GM19025 (cell line): ENCODE measurements around the gene DNAL1.
"Not testable (repeated sequence)": the region's sequence is repeated elsewhere in the genome, so short reads cannot be mapped to it uniquely, and the experiment has no call there.

ENCODE experiments used
- ATAC-seq: cut with Tn5 transposase; IDR thresholded peaks from one replicate; pipeline ENCODE4 v1.9.1; 2021; ENCODE audit warnings: mild to moderate bottlenecking, low read depth, moderate library complexity; ENCODE audit not compliant: unreplicated experiment

DNAL1 gene

DNA sequence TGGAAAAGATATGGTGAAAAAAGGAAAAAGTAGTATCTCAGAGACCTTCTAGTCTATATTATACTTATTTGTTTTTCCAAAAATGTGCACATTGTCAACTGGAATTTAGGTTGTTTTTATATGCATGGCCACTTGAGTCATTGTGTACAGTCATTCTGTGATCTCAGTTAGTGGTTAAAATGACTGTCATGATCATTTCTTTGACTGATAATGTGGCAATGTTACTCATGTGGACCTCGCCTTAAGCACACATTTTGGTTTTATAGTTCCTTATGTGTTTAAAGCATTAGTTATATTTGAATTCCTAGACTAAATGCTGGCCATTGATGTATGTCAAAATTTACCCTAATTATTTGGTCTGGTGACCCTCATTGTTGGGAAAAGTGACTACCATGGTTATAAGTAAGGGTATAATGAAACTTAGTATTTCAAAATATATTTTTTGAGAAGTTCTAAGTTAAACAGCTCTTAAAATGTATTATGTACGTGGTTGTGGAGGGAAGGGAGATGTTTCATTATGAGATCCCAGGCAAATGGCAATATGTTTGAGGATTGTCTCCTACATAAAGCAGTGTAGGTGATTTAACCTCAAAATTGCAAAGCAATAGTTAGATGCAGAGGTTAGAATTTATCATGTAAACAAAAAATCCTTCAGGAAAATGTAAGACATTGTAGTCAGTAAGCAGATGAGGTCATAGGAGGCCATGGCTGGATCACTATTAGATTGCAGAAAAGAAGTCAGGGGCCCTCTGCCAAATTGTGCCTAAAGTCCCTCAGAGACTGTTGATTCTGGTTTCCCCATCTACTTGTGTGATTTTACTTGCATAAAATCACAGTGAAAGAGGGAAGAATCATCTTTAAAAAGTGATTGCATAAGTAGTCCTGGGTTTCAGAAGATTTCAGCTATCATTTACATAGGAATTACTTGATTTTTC lies 51.9 kb downstream of the DNAL1 start:
- ATAC-seq: peak; percentile 65

DNA sequence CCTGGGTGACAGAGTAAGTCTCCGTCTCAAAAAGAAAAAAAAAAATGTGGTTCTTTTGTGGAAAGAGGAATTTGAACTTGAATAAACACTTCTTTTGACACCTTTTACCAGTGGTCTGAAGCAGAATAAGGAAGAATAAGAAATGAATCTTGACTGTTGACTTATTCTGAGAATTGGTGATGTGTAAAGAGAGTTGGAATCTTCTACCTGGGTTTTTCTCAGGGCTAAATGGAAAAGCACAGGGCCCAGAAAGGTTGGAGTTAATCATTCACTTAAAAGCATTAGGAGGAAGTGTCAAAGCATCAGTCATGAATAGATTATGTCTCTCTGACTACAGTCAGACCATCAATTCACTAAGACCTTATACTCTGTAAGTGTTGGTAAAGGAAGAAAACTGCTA lies 55.5 kb downstream of the DNAL1 start:
- no peak for ATAC-seq

DNA sequence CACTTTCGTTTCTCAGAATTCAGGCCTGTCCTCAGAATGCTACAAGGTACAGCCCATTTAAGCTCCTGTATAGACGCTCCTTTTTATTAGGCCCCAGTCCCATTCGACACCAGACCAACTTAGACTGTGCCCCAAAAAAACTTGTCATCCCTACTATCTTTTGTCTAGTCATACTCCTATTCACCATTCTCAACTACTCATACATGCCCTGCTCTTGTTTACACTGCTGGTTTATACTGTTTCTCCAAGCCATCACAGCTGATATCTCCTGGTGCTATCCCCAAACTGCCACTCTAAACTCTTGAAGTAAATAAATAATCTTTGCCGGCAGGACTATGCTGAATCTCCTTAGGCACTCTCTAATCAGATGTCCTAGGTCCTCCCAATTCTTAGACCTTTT lies 63.3 kb downstream of the DNAL1 start:
- not testable (repeated sequence) for ATAC-seq

GRCh38 chr14:73709904-73710469 lies 65.2 kb downstream of the DNAL1 start:
- ATAC-seq: no peak

GRCh38 chr14:73710737-73711136 lies 66.0 kb downstream of the DNAL1 start:
- ATAC-seq: no peak

DNA sequence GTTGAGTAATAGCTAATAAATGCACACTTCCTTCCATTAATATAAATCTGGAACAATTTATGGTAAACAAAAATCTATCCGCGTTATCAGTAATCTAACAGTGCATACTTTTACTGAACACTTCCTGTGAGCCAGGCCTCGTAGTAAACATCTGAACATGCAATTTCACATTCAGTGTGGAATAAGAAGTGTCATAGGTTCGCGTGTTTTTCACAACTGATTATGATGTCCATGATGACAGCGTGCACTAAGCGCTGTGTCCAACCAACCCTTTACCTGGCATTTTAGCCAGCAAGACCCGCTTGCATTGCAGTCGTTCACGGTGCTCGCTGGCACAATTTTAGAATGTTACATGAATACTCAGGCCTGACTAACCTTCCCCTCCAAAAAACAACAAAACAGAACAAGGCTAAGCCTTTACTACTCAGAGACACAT lies 67.3 kb downstream of the DNAL1 start:
- ATAC-seq: no peak

GRCh38 chr14:73712540-73713180 lies 67.9 kb downstream of the DNAL1 start:
- no peak for ATAC-seq

- ATAC-seq: no peak
Measured at GRCh38 chr14:73713206-73713802, 68.5 kb downstream of the DNAL1 start.

DNA sequence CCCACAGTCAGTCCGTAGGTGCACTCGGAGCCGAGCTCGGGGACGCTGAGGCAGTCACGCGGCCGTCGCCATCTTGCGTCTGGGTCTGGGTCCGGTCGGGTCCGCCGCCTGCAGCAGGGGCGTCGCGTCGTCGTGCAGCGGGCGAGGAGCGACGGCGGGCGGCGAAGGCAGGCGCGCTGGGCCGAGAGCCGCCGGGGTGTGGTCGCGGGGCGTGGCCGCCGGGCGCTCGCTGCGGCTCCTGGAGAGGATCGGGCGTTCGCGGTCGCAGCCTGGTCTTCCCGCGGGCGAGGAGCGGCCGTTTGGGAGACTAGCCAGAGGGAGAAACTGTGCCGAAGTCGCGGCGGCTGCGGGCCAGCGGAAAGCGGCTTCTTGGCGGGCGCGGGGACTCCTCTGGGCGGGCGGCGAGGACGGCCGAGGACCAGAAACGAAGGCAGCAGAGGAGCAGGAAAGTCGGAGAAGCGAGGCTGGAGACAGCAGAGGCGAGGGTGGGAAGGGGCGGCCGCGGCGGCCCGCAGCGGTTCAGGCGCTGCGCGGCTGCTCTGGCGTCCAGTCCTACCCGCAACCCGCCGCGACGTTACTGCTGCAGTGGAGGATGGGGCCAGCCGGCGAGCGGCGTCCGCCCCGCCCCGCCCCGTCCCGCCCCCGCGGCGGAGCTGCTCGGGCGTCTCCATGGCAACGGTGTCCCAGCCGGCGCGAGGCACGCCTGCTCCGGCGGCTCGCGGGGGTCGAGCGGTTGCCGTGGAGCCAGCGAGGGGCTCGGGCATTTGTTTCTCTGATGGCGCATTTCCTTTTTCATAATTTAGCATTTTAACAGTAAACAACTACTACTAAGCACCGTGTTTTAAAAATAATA lies 69.2 kb downstream of the DNAL1 start, which contains the start of gene PNMA1:
Gene PNMA1 (minus strand): TSS at position 582 of the 853 bp plus-strand sequence. CDS start 745 bp downstream, outside the sequence.
- peak; percentile 66 for ATAC-seq

DNA sequence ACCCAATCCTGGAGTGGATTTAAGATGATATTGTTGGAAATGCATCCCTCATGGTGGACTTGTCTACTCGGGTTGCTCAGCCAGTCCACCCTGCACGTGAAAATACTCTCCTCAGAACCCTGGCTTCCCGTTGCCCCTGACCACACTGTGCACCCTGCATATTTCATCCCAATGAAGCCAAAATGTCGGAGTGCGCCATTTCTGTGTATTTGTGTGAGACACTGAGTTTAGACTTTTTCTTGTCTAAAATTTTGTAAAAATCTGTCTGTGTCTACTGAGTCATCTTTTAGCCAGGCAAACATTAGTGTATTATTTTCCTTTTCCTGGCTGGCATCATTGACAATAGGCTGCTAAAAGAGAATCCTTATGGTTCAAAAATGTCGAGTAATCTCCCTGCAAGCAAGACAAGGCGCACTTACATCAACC lies 69.9 kb downstream of the DNAL1 start:
- ATAC-seq: no peak

- no peak for ATAC-seq
Measured at GRCh38 chr14:73715707-73716106, 70.9 kb downstream of the DNAL1 start.

GRCh38 chr14:73717266-73717665 lies 72.5 kb downstream of the DNAL1 start:
- ATAC-seq: no peak

GRCh38 chr14:73717711-73718417 lies 73.1 kb downstream of the DNAL1 start:
- ATAC-seq: no peak

DNA sequence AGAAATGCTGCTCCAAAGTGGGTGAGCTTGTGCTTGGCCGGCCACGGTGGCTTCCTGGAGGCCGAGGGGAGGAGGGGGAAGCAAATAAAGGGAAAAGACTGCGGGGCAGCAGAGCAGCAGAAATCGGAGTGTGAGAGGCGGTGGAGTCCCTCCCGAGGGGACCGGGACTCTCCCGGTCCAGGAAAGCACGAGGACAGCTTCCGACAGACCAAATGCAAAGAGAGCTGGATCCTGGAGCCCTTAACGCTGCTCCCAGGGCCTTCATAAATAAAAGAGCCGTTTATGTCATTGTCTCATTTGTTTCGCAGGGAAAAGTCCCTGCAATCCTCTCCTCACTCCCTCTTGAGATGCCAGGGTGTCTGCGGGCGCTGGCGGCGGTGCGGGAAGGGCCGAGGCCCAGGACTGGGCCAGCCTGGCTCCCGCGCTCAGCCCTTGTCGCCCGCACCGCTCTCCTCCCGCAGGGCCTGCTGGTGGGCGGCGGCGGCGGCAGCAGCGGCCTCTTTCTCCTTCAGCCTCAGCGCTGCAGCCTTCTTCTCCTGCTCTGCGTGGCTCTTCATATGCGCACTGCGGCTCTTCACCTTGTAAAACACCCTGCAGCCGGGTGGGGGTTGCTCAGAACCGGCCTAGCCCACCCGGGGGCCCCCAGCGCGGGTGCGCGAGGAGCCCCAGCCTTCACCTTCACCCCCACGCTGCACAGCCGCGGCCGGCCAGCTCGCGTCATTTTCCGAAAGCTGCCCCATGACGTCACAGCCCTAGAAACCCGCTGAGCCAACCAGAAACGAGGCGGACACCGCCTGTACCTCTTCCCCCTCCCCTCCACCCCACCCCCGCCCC lies 73.8 kb downstream of the DNAL1 start:
- no peak for ATAC-seq

DNA sequence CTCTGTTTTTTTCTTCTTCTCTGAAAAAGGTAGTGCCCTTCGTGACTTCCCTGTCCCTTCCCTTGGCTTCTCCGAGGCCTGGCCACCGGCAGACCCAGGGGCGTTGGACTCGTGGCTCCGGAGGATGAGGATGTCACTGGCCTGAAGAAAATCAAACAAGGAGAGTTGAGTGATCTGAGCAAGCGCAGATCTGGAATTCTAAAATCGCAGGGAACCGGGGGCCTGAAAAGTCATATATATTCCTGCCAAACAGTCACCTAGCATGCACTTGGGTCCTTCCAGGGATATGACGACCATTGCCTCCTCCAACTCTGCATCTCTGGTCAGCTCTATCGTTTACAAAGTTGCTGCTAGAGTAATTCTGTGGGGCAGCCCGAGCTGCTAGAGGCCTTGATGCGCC lies 74.6 kb downstream of the DNAL1 start:
- no peak for ATAC-seq

- no peak for ATAC-seq
Measured at GRCh38 chr14:73719791-73720190, 75.0 kb downstream of the DNAL1 start.

GRCh38 chr14:73720636-73721035 lies 75.8 kb downstream of the DNAL1 start:
- no peak for ATAC-seq

- no peak for ATAC-seq
Measured at GRCh38 chr14:73721101-73721821, 76.5 kb downstream of the DNAL1 start.
